Calu3 (cell line): Measurements from ENCODE around the gene PATZ1. TPM values are rescaled to one million over a fixed set of nuclear protein-coding genes. Genes with fewer than 3 reads are reported as not detected.

Experiments used
- BruUV-seq: library from RNA; stranded (reverse); fragments of 400-500 nt; replicated peaks from 2 replicates; lab custom pipeline; 2021; lab: Mats Ljungman, UMichigan
- CTCF ChIA-PET: fragments of 300-600 bp; sonication (Branson Sonifier 250); formaldehyde crosslinking; loops from one replicate; lab custom pipeline; 2022; ENCODE audit warnings: antibody characterized with exemption; lab: Charles Lee
- DNase-seq: peaks from one replicate; pipeline ENCODE4 v3.0.0; 2022
- H3K27ac Mint-ChIP-seq: one replicate; pipeline ENCODE4 v1.8.0; 2022; ENCODE audit warnings: mixed read lengths; ENCODE audit not compliant: unreplicated experiment
- H3K27me3 Mint-ChIP-seq: one replicate; pipeline ENCODE4 v1.8.0; 2022; ENCODE audit warnings: mixed read lengths; ENCODE audit not compliant: unreplicated experiment
- H3K36me3 Mint-ChIP-seq: one replicate; pipeline ENCODE4 v1.8.0; 2022; ENCODE audit warnings: mild to moderate bottlenecking, moderate library complexity, mixed read lengths; ENCODE audit not compliant: insufficient read depth, unreplicated experiment
- H3K4me1 Mint-ChIP-seq: one replicate; pipeline ENCODE4 v1.8.0; 2022; ENCODE audit warnings: mild to moderate bottlenecking, low read depth, mixed read lengths; ENCODE audit not compliant: unreplicated experiment
- H3K4me3 Mint-ChIP-seq: one replicate; pipeline ENCODE4 v1.8.0; 2022; ENCODE audit warnings: mild to moderate bottlenecking, low read depth, moderate library complexity, mixed read lengths; ENCODE audit not compliant: unreplicated experiment
- H3K9me3 Mint-ChIP-seq: one replicate; pipeline ENCODE4 v1.8.0; 2022; ENCODE audit warnings: low read depth, mixed read lengths; ENCODE audit not compliant: unreplicated experiment
- intact Hi-C: fragments of 100-400 bp; cut with micrococcal nuclease; formaldehyde crosslinking; loops from one replicate; pipeline ENCODE4 v1.10.0; 2022; ENCODE audit not compliant: unreplicated experiment
- total RNA-seq: library from RNA; stranded (reverse); gene quantifications from 2 replicates; pipeline ENCODE4 v1.2.3, GENCODE V29; 2022
- TF ChIP-seq, protein P1 (sequence below): fragments of 200-600 bp; IDR thresholded peaks from one replicate; pipeline ENCODE4 v1.8.0; 2022; ENCODE audit warnings: antibody characterized with exemption; ENCODE audit not compliant: unreplicated experiment

PATZ1 gene
- total RNA-seq, 1 experiment from 2014 or later: 35.0 TPM

DNA sequence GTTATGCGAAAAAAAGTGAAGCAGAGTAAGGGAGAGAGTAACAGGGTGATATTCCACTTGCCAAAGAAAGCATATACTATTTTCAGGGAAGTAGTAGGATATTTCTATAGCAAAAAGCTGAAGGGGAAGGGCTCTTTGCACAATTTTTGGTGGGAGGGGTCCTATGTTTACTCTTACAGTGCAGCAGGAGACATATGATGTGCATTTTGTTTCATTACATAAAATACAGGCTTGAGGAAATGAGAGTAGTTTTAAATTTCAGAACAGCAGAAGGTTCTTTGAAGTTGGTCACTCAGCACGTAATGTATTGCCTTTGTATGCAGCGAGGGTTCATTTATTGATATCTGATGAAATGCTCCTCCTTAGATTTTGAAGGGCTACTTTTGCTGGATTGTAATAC lies 50.8 kb downstream of the PATZ1 start:
- Mint-ChIP-seq H3K4me3 (no peak overlapping the region), H3K9me3 (no peaks in the 10 kb centered on the region), H3K36me3 (peaks cover 19% of the 10 kb centered on the region), H3K27ac (no peak overlapping the region), H3K27me3 (peaks cover 2% of the 10 kb centered on the region), H3K4me1 (peaks cover 26% of the 10 kb centered on the region)
- intact Hi-C loops: no loop called here
- DNase-seq: no peak
- BruUV-seq: no TSS peak
- TF ChIP-seq, protein P1, sequence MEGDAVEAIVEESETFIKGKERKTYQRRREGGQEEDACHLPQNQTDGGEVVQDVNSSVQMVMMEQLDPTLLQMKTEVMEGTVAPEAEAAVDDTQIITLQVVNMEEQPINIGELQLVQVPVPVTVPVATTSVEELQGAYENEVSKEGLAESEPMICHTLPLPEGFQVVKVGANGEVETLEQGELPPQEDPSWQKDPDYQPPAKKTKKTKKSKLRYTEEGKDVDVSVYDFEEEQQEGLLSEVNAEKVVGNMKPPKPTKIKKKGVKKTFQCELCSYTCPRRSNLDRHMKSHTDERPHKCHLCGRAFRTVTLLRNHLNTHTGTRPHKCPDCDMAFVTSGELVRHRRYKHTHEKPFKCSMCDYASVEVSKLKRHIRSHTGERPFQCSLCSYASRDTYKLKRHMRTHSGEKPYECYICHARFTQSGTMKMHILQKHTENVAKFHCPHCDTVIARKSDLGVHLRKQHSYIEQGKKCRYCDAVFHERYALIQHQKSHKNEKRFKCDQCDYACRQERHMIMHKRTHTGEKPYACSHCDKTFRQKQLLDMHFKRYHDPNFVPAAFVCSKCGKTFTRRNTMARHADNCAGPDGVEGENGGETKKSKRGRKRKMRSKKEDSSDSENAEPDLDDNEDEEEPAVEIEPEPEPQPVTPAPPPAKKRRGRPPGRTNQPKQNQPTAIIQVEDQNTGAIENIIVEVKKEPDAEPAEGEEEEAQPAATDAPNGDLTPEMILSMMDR: no peak
- CTCF ChIA-PET: no interaction called here

DNA sequence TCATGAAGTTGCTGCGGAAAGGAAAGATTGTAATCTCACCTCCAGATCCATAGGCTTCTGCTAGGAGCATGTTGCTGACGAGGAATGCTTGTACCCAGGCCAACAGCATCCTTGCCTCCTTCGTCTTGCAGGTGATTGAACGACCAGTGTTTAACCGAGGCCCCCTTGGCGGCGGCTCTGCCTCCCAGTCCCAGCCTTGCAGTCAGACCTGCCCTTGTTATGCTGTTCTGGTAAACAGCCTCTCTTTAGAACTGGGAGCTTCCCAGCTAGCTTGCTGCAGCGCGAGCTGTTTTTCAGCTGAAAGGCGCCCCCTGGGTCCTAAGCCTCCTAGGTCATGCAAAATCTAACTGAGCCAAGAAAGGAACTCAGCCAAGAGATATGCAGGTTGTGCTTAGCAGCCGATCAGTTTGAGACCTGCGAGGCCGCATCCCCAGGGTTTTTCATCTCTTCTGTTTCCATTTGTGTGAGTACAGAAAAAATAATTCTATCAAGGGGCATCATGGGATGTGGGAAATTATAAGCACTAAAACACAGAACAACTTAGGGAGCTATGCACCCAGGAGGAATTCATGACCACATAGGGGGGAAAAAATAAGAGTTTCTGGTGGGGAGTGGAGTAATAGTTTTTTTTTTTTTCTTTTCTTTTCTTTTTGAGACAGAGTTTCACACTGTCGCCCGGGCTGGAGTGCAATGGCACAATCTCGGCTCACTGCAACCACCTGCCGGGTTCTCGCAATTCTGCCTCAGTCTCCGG lies 53.7 kb downstream of the PATZ1 start, which contains the start of gene PIK3IP1:
PIK3IP1 (minus strand) TSS at position 253 of the 754 bp plus-strand sequence; CDS start at position 109, 144 bp downstream.
- H3K27ac Mint-ChIP-seq: peak within 1 kb of the TSS; percentile 55
- TF ChIP-seq, protein P1: peak; percentile 59
- H3K4me1 Mint-ChIP-seq: peaks cover 26% of the 10 kb centered on the region
- H3K27me3 Mint-ChIP-seq: no peaks in the 10 kb centered on the region
- peaks cover 24% of the 10 kb centered on the region for H3K36me3 Mint-ChIP-seq
- CTCF ChIA-PET: interaction anchor here (0.7 to 3.0 kb wide), 13 partner anchors 8 to 159 kb away, joined by 3 to 33 read pairs (median 5); partner anchors contain the start of genes LIMK2 and PATZ1
- peak within 1 kb of the TSS; percentile 68 for H3K4me3 Mint-ChIP-seq
- intact Hi-C loops: no loop called here
- DNase-seq: peak; percentile 86
- H3K9me3 Mint-ChIP-seq: no peaks in the 10 kb centered on the region
- BruUV-seq: no TSS peak

DNA sequence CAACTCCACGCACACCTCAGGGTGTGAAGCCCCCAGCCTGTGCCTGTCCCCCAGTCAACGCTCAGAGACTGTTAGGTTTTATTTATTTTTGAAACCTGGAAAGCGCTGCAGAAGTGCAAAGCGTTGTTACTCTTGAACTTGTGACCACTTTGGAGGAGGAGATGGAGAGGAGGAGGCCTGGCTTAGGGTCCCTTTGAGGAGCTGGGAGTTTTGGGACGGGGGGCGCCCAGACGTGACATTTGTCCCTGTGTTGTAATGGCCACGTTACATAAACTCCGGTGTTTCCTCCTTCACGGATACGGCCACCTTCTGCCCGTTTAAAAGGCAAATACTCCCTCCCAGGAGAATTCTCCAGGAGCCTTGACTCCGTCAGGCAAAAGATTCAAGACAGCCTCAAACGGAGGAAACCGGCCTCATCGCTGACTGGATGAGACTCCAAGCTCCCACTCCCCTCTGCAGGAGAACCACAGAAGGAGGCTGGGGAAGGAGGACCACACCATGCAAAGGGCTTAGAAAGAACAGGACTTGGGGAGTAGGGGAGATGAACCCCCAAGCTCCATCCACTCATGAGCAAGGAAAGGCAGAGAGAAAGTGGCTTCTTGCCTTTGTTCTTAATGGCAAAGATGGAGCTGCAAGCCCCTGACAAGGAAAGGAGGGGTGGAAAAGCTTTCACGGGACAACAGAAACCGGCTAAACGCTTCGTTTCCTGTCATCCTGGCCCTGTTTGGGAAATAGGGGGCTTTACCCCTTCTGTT lies 54.5 kb downstream of the PATZ1 start:
- Mint-ChIP-seq H3K4me1 (peaks cover 26% of the 10 kb centered on the region), H3K27me3 (no peaks in the 10 kb centered on the region), H3K9me3 (no peaks in the 10 kb centered on the region), H3K36me3 (peaks cover 24% of the 10 kb centered on the region), H3K27ac (peak overlapping the region; percentile 55), H3K4me3 (peak overlapping the region; percentile 68)
- CTCF ChIA-PET: interaction anchor here (0.5 to 3.0 kb wide), 14 partner anchors 8 to 349 kb away, joined by 3 to 33 read pairs (median 5); partner anchors contain the start of genes LIMK2 and PATZ1
- TF ChIP-seq, protein P1: no peak
- DNase-seq: no peak
- intact Hi-C loops: no loop called here
- TSS peak; percentile 56 for BruUV-seq

DNA sequence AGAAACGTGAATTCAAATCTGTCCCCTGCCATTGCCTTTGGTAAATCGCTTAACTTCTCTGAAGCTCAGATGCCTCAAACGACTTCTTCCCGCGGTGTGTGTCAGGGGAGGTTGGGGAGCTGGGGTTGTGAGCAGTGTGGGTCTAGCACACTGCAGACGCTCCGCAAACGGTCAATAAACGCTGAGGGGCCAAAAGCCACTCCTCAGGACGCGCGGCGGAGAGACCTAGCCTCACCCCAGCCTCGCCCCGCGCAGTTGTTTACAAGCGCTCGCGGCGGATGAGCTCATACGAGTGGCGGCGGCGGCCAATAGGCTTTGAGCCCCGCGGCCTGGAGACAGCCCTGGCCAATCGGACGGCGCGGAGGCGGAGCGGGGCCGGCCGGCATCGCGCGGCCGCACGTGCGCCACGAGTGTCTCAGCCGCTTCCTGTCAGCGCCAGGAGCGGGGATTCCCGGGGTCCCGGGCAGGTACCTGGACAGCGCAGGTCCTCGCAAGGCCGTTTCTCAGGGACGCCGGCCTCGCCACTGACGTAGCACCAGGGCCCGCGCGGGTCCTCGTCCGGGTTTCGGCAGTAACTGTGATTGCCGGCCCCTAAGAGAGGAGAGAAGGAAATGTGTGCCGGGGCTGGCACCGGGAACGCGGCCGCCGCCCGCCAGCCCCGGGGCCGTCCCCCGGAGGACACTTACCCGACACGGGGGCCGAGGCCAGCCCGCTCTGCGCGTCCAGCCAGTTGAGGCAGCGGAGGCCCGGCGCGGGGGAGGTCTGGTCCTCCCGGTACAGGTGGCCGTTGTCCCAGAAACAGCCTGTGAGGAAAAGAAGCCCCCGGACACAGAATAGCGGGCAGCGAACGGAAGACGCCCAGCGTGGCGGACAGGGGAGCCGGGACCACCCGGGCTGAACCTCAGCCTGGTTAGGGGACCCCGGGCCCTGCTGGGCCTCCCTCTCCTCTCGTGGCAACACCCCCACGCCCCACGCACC lies 55.4 kb downstream of the PATZ1 start:
- Mint-ChIP-seq H3K4me3 (peak overlapping the region; percentile 68), H3K9me3 (no peaks in the 10 kb centered on the region), H3K27ac (peak overlapping the region; percentile 55), H3K27me3 (no peaks in the 10 kb centered on the region), H3K36me3 (peaks cover 24% of the 10 kb centered on the region), H3K4me1 (peaks cover 20% of the 10 kb centered on the region)
- intact Hi-C loops: no loop called here
- TF ChIP-seq, protein P1: no peak
- CTCF ChIA-PET: interaction anchor here (0.5 to 3.0 kb wide), 12 partner anchors 9 to 442 kb away, joined by 3 to 33 read pairs (median 4); partner anchors contain the start of gene SELENOM
- no TSS peak for BruUV-seq
- peak; percentile 93 for DNase-seq
